ENCODE results near the gene EYS. TPM values are rescaled to one million over a fixed set of nuclear protein-coding genes. Genes with fewer than 3 reads are reported as not detected.

EYS gene
- total RNA-seq, 2 donors from 2014 or later: not detected

- Histone ChIP-seq H3K27me3 (replicated peaks; ENCODE audit: insufficient read depth) (no peaks in the 10 kb centered on the region), H3K36me3 (no peaks in the 10 kb centered on the region), H3K4me3 (no peak overlapping the region), H3K9me3 (no peaks in the 10 kb centered on the region), H3K4me1 (ENCODE audit: control insufficient read depth in 1 of 2, low read depth in 2 of 2) (no peaks in the 10 kb centered on the region), H3K27ac (no peak overlapping the region)
- TF ChIP-seq CTCF (IDR thresholded peaks at IDR 0.05): no peak
- DNase-seq (ENCODE audit: low spot score) (no peak), ATAC-seq (ENCODE audit: insufficient number of reproducible peaks, low FRiP score, low read depth) (no peak)
These were observed 1603.5 kb downstream of the EYS start for GRCh38 chr6:64103480-64103879.

- Histone ChIP-seq H3K4me3 (no peak overlapping the region), H3K9me3 (no peaks in the 10 kb centered on the region), H3K36me3 (no peaks in the 10 kb centered on the region), H3K27me3 (replicated peaks; ENCODE audit: insufficient read depth) (no peaks in the 10 kb centered on the region), H3K4me1 (ENCODE audit: control insufficient read depth in 1 of 2, low read depth in 2 of 2) (no peaks in the 10 kb centered on the region), H3K27ac (no peak overlapping the region)
- no peak for TF ChIP-seq CTCF (IDR thresholded peaks at IDR 0.05)
- DNase-seq (ENCODE audit: low spot score) (no peak), ATAC-seq (ENCODE audit: insufficient number of reproducible peaks, low FRiP score, low read depth) (no peak)
These were observed 1606.2 kb downstream of the EYS start for GRCh38 chr6:64100702-64101303.

GRCh38 chr6:64090352-64090751 is 1616.7 kb downstream of the EYS start:
- ATAC-seq (ENCODE audit: insufficient number of reproducible peaks, low FRiP score, low read depth) (no peak), DNase-seq (ENCODE audit: low spot score) (no peak)
- Histone ChIP-seq H3K9me3 (no peaks in the 10 kb centered on the region), H3K27me3 (replicated peaks; ENCODE audit: insufficient read depth) (no peaks in the 10 kb centered on the region), H3K36me3 (no peaks in the 10 kb centered on the region), H3K4me1 (ENCODE audit: control insufficient read depth in 1 of 2, low read depth in 2 of 2) (no peaks in the 10 kb centered on the region), H3K27ac (no peak overlapping the region), H3K4me3 (no peak overlapping the region)
- no peak for TF ChIP-seq CTCF (IDR thresholded peaks at IDR 0.05)

- Histone ChIP-seq H3K4me1 (ENCODE audit: control insufficient read depth in 1 of 2, low read depth in 2 of 2) (no peaks in the 10 kb centered on the region), H3K36me3 (no peaks in the 10 kb centered on the region), H3K9me3 (no peaks in the 10 kb centered on the region), H3K4me3 (no peak overlapping the region), H3K27ac (no peak overlapping the region), H3K27me3 (replicated peaks; ENCODE audit: insufficient read depth) (no peaks in the 10 kb centered on the region)
- no peak for DNase-seq (ENCODE audit: low spot score)
- no peak for TF ChIP-seq CTCF (IDR thresholded peaks at IDR 0.05)
- ATAC-seq (ENCODE audit: insufficient number of reproducible peaks, low FRiP score, low read depth): no peak
These were observed 1621.9 kb downstream of the EYS start for GRCh38 chr6:64085126-64085525.

GRCh38 chr6:64084185-64084663 is 1622.8 kb downstream of the EYS start:
- no peaks in the 10 kb centered on the region for H3K36me3 ChIP-seq
- ATAC-seq (ENCODE audit: insufficient number of reproducible peaks, low FRiP score, low read depth): no peak
- TF ChIP-seq CTCF (IDR thresholded peaks at IDR 0.05): no peak
- no peak overlapping the region for H3K4me3 ChIP-seq
- no peaks in the 10 kb centered on the region for H3K4me1 ChIP-seq (ENCODE audit: control insufficient read depth in 1 of 2, low read depth in 2 of 2)
- H3K27ac ChIP-seq: no peak overlapping the region
- H3K9me3 ChIP-seq: no peaks in the 10 kb centered on the region
- H3K27me3 ChIP-seq (replicated peaks; ENCODE audit: insufficient read depth): no peaks in the 10 kb centered on the region
- DNase-seq (ENCODE audit: low spot score): no peak

Data from thoracic aorta (tissue), 2 donors.